Measurements from ENCODE around the gene DBN1. TPM values are rescaled to one million over a fixed set of nuclear protein-coding genes. Genes with fewer than 3 reads are reported as not detected.

Gene DBN1
- total RNA-seq, 1 donor from 2014 or later = 13.1 TPM

GRCh38 chr5:177444106-177445051 lies 29.1 kb downstream of the DBN1 start:
- no peak for DNase-seq (ENCODE audit: low spot score)
- peaks cover 41% of the 10 kb centered on the region for H3K4me1 Mint-ChIP-seq (ENCODE audit: low read depth)

DNA sequence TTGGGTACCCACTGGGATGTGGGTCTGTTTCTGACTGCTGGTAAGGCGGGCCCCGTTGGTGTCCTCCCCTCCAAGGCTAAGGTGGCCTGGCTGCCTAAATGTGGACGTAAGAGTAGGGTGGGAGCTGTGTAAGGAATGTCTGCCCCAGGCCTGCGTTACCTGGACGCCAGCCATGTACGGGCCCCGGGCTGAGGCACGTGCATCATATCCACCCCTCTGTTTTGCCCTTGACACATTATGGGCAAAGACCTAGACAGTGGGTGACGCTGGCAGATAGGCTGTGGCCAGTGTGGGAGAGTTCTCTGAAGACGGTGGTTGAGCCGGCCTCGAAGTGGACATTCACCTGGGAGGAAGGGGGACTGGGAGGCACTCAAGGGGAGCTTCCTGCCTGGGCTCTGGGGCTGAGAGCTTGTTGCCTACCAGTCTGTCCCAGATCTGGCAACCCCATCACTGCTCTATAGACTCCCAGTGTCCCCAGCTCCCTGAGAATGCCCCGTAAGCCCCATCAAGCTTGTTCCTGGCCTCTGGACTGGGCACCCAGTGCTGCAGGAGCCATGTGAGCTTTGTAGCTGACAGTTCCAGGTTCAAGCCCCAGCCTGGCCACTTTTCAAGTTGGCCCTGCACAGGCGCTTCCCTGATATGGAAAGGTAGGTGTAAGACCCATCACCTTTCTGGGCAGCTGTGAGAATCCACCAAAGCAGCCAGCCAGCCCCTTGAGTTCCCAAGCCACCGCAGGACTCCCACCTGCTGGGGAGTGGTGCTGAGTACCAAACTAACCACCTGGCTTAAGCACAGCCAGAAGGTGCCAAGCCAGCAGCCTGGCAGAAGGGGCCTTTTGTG lies 30.1 kb downstream of the DBN1 start:
- Mint-ChIP-seq H3K36me3 (ENCODE audit: low read depth) (peaks cover 21% of the 10 kb centered on the region), H3K9me3 (no peaks in the 10 kb centered on the region), H3K4me3 (no peak overlapping the region), H3K4me1 (ENCODE audit: low read depth) (peaks cover 36% of the 10 kb centered on the region), H3K27me3 (ENCODE audit: insufficient read depth) (peaks cover 5% of the 10 kb centered on the region), H3K27ac (no peak overlapping the region)
- intact Hi-C loops (cut with micrococcal nuclease) = no loop called here
- no peak for DNase-seq (ENCODE audit: low spot score)

More at GRCh38 chr5:177444106-177445051, 29.1 kb downstream of the DBN1 start:
- H3K27me3 Mint-ChIP-seq (ENCODE audit: insufficient read depth) = peaks cover 9% of the 10 kb centered on the region
- H3K4me3 Mint-ChIP-seq = peak overlapping the region; percentile 64
- H3K27ac Mint-ChIP-seq = peak overlapping the region; percentile 69
- intact Hi-C loops (cut with micrococcal nuclease) = no loop called here
- H3K9me3 Mint-ChIP-seq = no peaks in the 10 kb centered on the region
- peaks cover 21% of the 10 kb centered on the region for H3K36me3 Mint-ChIP-seq (ENCODE audit: low read depth)

DNA sequence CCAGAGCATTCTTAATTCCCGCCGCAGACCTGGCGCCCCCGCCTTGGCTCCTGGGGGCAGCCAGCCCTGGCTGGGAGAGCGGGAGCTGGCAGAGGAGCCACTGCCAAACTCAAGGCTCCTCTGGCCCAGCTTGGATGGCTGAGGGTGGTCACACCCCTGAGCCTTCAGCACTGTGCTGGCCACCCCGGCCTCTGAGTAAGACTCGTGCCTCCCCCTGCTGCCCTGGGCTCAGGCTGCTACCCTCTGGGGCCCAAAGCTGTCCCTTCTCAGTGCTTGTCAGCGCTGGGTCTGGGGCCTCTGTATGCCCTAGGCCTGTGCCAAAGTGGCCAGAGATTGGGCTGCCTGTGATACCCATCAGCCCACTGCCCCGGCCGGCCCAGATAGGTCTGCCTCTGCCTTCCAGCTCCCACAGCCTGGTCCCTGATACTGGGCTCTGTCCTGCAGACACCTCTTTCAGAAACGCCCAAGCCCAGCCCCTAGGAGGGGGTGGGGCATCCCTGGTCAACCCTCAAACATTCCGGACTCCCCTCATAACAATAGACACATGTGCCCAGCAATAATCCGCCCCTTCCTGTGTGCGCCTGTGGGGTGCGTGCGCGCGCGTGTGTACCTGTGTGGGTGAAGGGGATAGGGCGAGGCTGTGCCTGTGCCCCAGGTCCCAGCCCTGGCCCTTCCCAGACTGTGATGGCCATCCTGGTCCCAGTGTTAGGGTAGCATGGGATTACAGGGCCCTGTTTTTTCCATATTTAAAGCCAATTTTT lies 31.2 kb downstream of the DBN1 start:
- no peak overlapping the region for H3K4me3 Mint-ChIP-seq

DNA sequence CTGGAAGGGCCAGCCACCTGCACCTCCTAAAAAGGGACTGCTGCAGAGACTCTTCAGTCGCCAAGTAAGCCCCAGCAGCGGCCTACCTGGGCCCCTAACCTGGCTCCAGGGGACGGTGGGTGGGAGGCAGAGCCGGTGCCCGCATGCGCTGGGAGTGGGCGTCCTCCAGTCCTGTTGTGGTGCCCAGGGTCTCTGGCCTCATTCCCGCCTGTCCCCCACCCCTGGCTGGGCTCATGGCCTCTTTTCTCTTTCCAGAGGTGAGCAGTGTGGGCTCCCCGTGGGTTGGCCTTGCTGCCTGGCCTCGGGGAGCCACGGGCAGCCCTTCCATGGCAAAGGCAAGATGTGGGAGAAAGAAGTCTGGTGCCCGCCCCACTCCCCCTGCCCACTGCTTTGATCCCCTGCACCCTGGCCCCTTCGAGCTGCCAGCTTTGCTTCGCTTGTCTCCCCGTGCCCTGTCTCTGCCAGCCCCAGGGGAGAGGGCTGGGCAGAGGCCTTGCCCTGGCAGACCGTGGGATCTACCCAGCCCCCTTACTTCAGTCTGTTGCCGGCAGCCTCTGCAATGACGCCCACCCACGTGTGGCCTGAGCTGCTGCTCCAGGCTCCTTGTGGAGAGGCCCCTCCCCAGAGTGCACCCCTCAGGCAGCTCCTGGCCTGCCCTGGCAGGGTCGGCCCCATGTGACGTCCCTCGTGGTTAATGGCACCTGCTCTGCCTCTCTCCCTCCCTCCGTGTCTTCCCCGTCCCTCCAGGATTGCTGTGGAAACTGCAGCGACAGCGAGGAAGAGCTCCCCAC lies 32.2 kb downstream of the DBN1 start:
- Mint-ChIP-seq H3K36me3 (ENCODE audit: low read depth) (peaks cover 36% of the 10 kb centered on the region), H3K4me3 (no peak overlapping the region), H3K4me1 (ENCODE audit: low read depth) (peaks cover 32% of the 10 kb centered on the region), H3K27ac (no peak overlapping the region), H3K9me3 (no peaks in the 10 kb centered on the region), H3K27me3 (ENCODE audit: insufficient read depth) (no peaks in the 10 kb centered on the region)
- DNase-seq (ENCODE audit: low spot score) = no peak
- intact Hi-C loops (cut with micrococcal nuclease) = no loop called here

More for the DNA sequence above, 31.2 kb downstream of the DBN1 start:
- no peaks in the 10 kb centered on the region for H3K9me3 Mint-ChIP-seq
- no peak overlapping the region for H3K27ac Mint-ChIP-seq
- intact Hi-C loops (cut with micrococcal nuclease) = no loop called here
- no peak for DNase-seq (ENCODE audit: low spot score)
- no peaks in the 10 kb centered on the region for H3K27me3 Mint-ChIP-seq (ENCODE audit: insufficient read depth)
- peaks cover 30% of the 10 kb centered on the region for H3K36me3 Mint-ChIP-seq (ENCODE audit: low read depth)
- H3K4me1 Mint-ChIP-seq (ENCODE audit: low read depth) = peaks cover 32% of the 10 kb centered on the region

DNA sequence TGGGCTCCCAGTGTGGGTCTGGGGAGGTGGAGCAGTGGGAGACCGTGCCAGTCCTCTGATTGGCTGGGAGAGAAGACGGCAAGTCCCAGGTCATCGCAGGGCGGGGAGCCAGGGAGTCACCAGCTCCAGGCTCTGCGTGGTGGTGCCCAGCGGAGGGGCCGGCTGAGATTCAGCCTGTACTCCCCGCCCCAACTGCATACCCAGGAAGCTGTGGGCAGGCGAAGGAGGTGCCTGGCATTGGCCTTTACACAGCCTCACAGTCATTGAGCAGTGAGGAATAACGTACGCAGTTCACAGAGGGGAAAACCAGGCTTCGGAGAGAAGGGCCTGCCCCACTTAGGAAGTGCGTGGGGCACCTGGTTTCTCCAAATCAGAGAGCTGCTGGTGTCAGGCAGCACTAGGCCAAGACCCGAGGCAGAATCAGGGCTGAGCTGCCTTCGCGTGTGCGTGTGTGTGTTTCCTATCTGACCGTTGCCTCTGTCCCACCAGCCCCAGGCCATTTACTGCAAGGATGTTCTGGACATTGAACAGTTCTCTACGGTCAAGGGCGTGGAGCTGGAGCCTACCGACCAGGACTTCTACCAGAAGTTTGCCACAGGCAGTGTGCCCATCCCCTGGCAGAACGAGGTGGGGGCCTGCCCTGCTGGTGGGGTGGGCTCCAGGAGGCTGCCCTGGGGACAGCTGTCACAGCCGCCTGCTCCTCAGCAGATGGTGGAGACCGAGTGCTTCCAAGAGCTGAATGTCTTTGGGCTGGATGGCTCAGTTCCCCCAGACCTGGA lies 33.0 kb downstream of the DBN1 start:
- Mint-ChIP-seq H3K27ac (no peak overlapping the region), H3K4me1 (ENCODE audit: low read depth) (peaks cover 24% of the 10 kb centered on the region), H3K4me3 (no peak overlapping the region), H3K27me3 (ENCODE audit: insufficient read depth) (no peaks in the 10 kb centered on the region), H3K36me3 (ENCODE audit: low read depth) (peaks cover 41% of the 10 kb centered on the region), H3K9me3 (no peaks in the 10 kb centered on the region)
- intact Hi-C loops (cut with micrococcal nuclease) = no loop called here
- DNase-seq (ENCODE audit: low spot score) = no peak

DNA sequence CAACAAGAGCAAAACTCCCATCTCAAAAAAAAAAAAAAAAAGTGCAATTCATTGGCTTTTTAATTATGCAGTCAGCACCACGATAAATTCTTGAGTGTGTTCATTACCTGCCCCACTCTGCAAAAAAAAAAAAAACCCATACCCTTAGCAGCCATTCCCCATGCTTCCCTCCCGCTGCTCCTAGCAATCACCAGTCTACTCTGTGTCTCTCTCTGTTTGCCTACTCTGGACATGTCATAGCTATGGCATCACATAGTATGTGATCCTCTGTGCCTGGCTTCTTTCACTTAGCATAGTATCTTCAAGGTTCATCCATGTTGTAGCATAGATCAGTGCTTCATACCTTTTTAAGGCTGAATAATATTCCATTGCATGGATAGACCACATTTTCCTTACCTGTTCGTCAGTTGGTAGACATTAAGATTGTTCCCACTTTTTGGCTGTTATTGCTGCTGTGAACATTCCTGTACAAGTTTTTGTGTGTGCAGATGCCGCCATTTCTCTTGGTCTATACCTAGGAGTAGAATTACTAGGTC lies 33.8 kb downstream of the DBN1 start:
- intact Hi-C loops (cut with micrococcal nuclease) = no loop called here
- Mint-ChIP-seq H3K36me3 (ENCODE audit: low read depth) (peaks cover 46% of the 10 kb centered on the region), H3K4me3 (no peak overlapping the region), H3K27me3 (ENCODE audit: insufficient read depth) (no peaks in the 10 kb centered on the region), H3K9me3 (no peaks in the 10 kb centered on the region), H3K27ac (no peak overlapping the region), H3K4me1 (ENCODE audit: low read depth) (peaks cover 21% of the 10 kb centered on the region)
- DNase-seq (ENCODE audit: low spot score) = no peak

GRCh38 chr5:177438468-177438867 lies 35.0 kb downstream of the DBN1 start:
- Mint-ChIP-seq H3K4me3 (no peak overlapping the region), H3K9me3 (no peaks in the 10 kb centered on the region), H3K27me3 (ENCODE audit: insufficient read depth) (no peaks in the 10 kb centered on the region), H3K36me3 (ENCODE audit: low read depth) (peaks cover 54% of the 10 kb centered on the region), H3K4me1 (ENCODE audit: low read depth) (peaks cover 24% of the 10 kb centered on the region), H3K27ac (no peak overlapping the region)
- intact Hi-C loops (cut with micrococcal nuclease) = no loop called here
- DNase-seq (ENCODE audit: low spot score) = no peak

DNA sequence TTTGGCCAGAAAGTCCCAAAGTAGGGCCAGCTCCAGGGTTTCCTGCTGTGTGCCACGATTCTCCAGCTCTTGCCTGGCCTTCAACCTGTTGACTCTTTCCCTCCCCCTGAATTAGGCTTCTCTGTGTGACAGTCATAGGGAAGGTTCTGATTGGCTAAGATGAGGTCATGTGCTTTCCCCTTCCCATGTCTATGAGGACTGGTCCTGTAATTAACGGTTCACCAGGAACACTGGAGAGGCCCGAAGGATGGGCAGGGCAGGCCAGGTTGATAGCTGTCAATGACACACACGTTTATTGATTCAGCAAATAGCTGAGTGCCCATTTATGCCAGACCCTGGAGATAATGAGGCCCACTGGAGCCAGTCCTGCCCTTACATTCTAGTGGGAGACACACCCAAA lies 35.8 kb downstream of the DBN1 start:
- H3K4me1 Mint-ChIP-seq (ENCODE audit: low read depth) = peaks cover 24% of the 10 kb centered on the region
- no peaks in the 10 kb centered on the region for H3K9me3 Mint-ChIP-seq
- no peak for DNase-seq (ENCODE audit: low spot score)
- peaks cover 55% of the 10 kb centered on the region for H3K36me3 Mint-ChIP-seq (ENCODE audit: low read depth)
- H3K27me3 Mint-ChIP-seq (ENCODE audit: insufficient read depth) = no peaks in the 10 kb centered on the region
- no peak overlapping the region for H3K4me3 Mint-ChIP-seq
- no peak overlapping the region for H3K27ac Mint-ChIP-seq
- intact Hi-C loops (cut with micrococcal nuclease) = no loop called here

DNA sequence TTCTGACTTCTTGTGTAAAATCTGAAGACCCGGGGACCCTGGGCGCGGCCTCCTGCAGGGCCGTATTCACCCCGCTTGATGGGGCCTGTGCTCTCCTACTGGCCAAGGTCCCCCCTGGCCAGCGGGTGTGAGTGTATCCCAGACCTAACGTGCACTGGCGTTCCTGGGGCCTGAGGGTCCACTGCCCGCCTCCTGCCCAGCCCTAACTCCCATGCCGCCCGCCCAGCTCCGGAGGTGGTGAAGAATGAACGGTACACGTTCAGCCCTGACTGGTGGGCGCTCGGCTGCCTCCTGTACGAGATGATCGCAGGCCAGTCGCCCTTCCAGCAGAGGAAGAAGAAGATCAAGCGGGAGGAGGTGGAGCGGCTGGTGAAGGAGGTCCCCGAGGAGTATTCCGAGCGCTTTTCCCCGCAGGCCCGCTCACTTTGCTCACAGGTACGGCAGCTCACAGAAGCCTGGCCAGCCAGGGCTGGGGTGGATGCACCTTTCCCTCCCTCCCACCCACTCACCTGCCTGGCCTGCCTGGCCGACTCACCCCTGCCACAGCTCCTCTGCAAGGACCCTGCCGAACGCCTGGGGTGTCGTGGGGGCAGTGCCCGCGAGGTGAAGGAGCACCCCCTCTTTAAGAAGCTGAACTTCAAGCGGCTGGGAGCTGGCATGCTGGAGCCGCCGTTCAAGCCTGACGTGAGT lies 37.4 kb downstream of the DBN1 start:
- Mint-ChIP-seq H3K36me3 (ENCODE audit: low read depth) (peaks cover 51% of the 10 kb centered on the region), H3K27ac (no peak overlapping the region), H3K4me1 (ENCODE audit: low read depth) (peaks cover 37% of the 10 kb centered on the region), H3K27me3 (ENCODE audit: insufficient read depth) (no peaks in the 10 kb centered on the region), H3K9me3 (no peaks in the 10 kb centered on the region), H3K4me3 (no peak overlapping the region)
- DNase-seq (ENCODE audit: low spot score) = no peak
- intact Hi-C loops (cut with micrococcal nuclease) = no loop called here

DNA sequence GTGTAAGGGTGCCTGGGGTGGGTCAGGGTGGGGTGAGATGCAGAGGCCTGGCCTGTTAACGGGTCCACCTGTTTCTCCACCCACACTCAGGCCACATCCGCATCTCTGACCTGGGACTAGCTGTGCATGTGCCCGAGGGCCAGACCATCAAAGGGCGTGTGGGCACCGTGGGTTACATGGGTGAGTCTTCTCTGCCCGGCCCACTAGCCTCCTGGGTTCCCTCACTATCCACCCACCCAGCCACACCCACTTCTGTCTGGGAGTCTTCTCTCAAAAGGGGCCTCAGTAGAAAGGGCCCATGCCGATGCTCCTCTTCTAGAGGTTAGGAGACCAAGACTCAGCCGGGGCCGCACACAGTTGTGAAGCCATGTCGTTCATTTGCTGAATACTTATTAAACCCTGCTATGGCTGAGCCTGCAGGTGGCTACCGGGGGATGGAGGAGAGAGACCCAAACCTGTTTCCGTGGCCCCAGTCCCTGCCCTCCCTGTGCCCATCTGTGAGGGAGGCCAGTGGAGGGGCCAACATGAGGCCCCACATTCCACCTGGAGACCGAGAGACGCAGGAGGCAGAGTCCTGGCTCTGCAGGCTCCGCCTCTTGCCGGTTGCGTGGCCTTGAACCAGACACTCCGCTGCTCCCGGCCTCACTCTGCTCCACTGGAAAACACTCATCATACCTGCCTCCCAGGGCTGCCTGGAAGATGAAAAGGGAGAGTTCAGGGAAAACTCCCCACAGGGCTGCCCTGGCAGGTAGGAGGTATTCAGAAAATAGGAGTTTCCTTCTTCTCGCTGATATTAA lies 38.3 kb downstream of the DBN1 start:
- no peak overlapping the region for H3K27ac Mint-ChIP-seq
- no peak for DNase-seq (ENCODE audit: low spot score)

More for the DNA sequence above, 38.3 kb downstream of the DBN1 start:
- H3K27me3 Mint-ChIP-seq (ENCODE audit: insufficient read depth) = no peaks in the 10 kb centered on the region
- intact Hi-C loops (cut with micrococcal nuclease) = loop anchor here (1.0 kb wide), 1 partner anchor 9 kb away; the partner anchor contains the start of gene GRK6
- H3K4me1 Mint-ChIP-seq (ENCODE audit: low read depth) = peaks cover 42% of the 10 kb centered on the region
- H3K9me3 Mint-ChIP-seq = no peaks in the 10 kb centered on the region
- peaks cover 53% of the 10 kb centered on the region for H3K36me3 Mint-ChIP-seq (ENCODE audit: low read depth)
- H3K4me3 Mint-ChIP-seq = no peak overlapping the region

Data from activated T-helper 1 cell treated with anti-CD3 and anti-CD28 coated beads, Interleukin-12 subunit alpha, Interleukin-12 subunit beta, Interleukin-2, Interleukin-4 antibody, amounts not matched to agents 30 ng/mL and 10 ng/mL and 1 ng/mL, durations not matched to agents 14 hours and 24 hours and 36 hours (primary cell).